GM12878 (cell line): ENCODE measurements around the gene TGFB1I1. TPM values are rescaled to one million over a fixed set of nuclear protein-coding genes. Genes with fewer than 3 reads are reported as not detected.

Source experiments
- ATAC-seq: fragments of 200-7000 bp; cut with Tn5 transposase; 3 replicates; pipeline ENCODE4 v1.9.1; 2020; ENCODE audit warnings: mild to moderate bottlenecking, moderate library complexity
- BruUV-seq: library from RNA; stranded (reverse); fragments of 400-500 nt; replicated peaks from 2 replicates; lab custom pipeline; 2021; lab: Mats Ljungman, UMichigan
- CTCF ChIA-PET: fragments of 300-600 bp; sonication (Branson Sonifier 250); formaldehyde crosslinking; extraction: SDS; loops from one replicate; lab custom pipeline; 2021; ENCODE audit warnings: inconsistent platforms; lab: Yijun Ruan, JAX
- POLR2A ChIA-PET: fragments of 350-600 bp; formaldehyde crosslinking; extraction: SDS; loops from one replicate; lab custom pipeline; 2021; ENCODE audit warnings: inconsistent platforms; lab: Charles Lee
- RAD21 ChIA-PET: fragments of 300-600 bp; sonication (Branson Sonifier 250); formaldehyde crosslinking; loops from one replicate; lab custom pipeline; 2023; ENCODE audit warnings: antibody characterized with exemption; ENCODE audit not compliant: unreplicated experiment; lab: Charles Lee
- SMC1A ChIA-PET: fragments of 300-600 bp; sonication (Branson Sonifier 250); formaldehyde crosslinking; loops from one replicate; lab custom pipeline; 2023; ENCODE audit not compliant: unreplicated experiment, uncharacterized antibody; lab: Charles Lee
- DNase-seq: peaks from one replicate; pipeline ENCODE4 v3.0.0-alpha.2; 2011; ENCODE audit warnings: low read depth, low spot score
- FAIRE-seq: peaks from 3 replicates; lab custom pipeline; 2011; peaks lifted over from hg19 to GRCh38; lab: Jason Lieb, UNC
- H2AFZ ChIP-seq: 2 replicates; pipeline ENCODE4 v1.6.0; 2011; ENCODE audit warnings: low read depth, low read length, control low read depth; ENCODE audit not compliant: control insufficient read depth
- H3K27ac ChIP-seq: 2 replicates; pipeline ENCODE4 v1.5.1; 2011; ENCODE audit warnings: control low read depth; ENCODE audit not compliant: control insufficient read depth, insufficient read depth
- H3K27me3 ChIP-seq, 2 experiments: replicated peaks in 1 of 2; 2 replicates each; pipeline versions ENCODE4 v1.6.0 to v1.6.1; 2011; ENCODE audit warnings: low read length in 1 of 2; ENCODE audit not compliant: control insufficient read depth in 2 of 2, insufficient read depth in 2 of 2
- H3K36me3 ChIP-seq, 2 experiments: 2 replicates each; pipeline ENCODE4 v1.5.1; 2011; ENCODE audit warnings: low read length in 1 of 2; ENCODE audit not compliant: control insufficient read depth in 2 of 2, insufficient read depth in 2 of 2
- H3K4me1 ChIP-seq: 2 replicates; pipeline ENCODE4 v1.6.1; 2011; ENCODE audit warnings: mild to moderate bottlenecking, low read length, moderate library complexity, mixed read lengths; ENCODE audit not compliant: control insufficient read depth, insufficient read depth
- H3K4me2 ChIP-seq: 2 replicates; pipeline ENCODE4 v1.6.0; 2011; ENCODE audit warnings: control low read depth; ENCODE audit not compliant: control insufficient read depth, insufficient read depth
- H3K4me3 ChIP-seq: fragments of 200-600 bp; sonication (generic); 2 replicates; pipeline ENCODE4 v1.5.1; 2016
- H3K79me2 ChIP-seq: 2 replicates; pipeline ENCODE4 v1.6.0; 2011; ENCODE audit warnings: low read length; ENCODE audit not compliant: control insufficient read depth, insufficient read depth
- H3K9ac ChIP-seq: 2 replicates; pipeline ENCODE4 v1.8.0; 2011; ENCODE audit warnings: low read length, control low read depth, mixed read lengths; ENCODE audit not compliant: control insufficient read depth, insufficient read depth
- H3K9me3 ChIP-seq: replicated peaks from 3 replicates; pipeline ENCODE4 v1.5.1; 2011; ENCODE audit warnings: mild to moderate bottlenecking, low read length; ENCODE audit not compliant: control insufficient read depth, insufficient read depth
- H4K20me1 ChIP-seq: 2 replicates; pipeline ENCODE4 v1.6.0; 2011; ENCODE audit not compliant: control insufficient read depth, insufficient read depth
- POLR2A ChIP-seq: IDR thresholded peaks from 2 replicates; pipeline ENCODE4 v1.6.1; 2011; ENCODE audit warnings: low read depth, mild to moderate bottlenecking, low read length
- ZBTB33 ChIP-seq: fragments of 450-650 bp; IDR thresholded peaks from 2 replicates; pipeline ENCODE4 v1.6.1; 2017; ENCODE audit warnings: mild to moderate bottlenecking
- WGBS: methylation state at CpG from one replicate; pipeline ENCODE4 v1.1.6; 2016; ENCODE audit warnings: low lambda C conversion rate; ENCODE audit not compliant: insufficient replicate concordance, insufficient coverage; ENCODE audit errors: missing lambda C conversion rate; 5-methylcytosine and 5-hydroxymethylcytosine counted together
- in situ Hi-C: fragments of 300-500 bp; cut with MboI; formaldehyde crosslinking; loops from 9 replicates; pipeline ENCODE4 v1.14.3; 2018; ENCODE audit warnings: mixed read lengths
- intact Hi-C: fragments of 100-400 bp; cut with micrococcal nuclease; formaldehyde crosslinking; loops from one replicate; pipeline ENCODE4 v1.14.2; 2022; ENCODE audit not compliant: unreplicated experiment
- polyA plus RNA-seq, 11 experiments: library from polyadenylated mRNA; depleted of rRNA in 4 of 11; unstranded in 6 of 11; stranded (reverse) in 5 of 11; fragments of >200 nt; fragmentation: Nextera tagmentation in 4 of 11; fragmentation: Illumina TruSeq in 1 of 11; extraction: Ambion mirVana in 4 of 11; extraction: Trizol in 1 of 11; gene quantifications; 1 replicate in 1 of 11; 2 replicates in 10 of 11; pipeline versions ENCODE4 v1.2.1 to v1.2.3, GENCODE V29; 2011 to 2016; ENCODE audit warnings: inconsistent platforms in 2 of 11, missing spikeins in 2 of 11, low read depth in 1 of 11
- total RNA-seq, 4 experiments: library from RNA; depleted of rRNA in 3 of 4; stranded (reverse); fragments of >200 nt in 3 of 4; fragmentation: Illumina TruSeq in 1 of 4; extraction: Trizol in 1 of 4; gene quantifications; 2 replicates each; pipeline versions ENCODE4 v1.2.1 to v1.2.3, GENCODE V29; 2013 to 2021

Gene TGFB1I1
- total and polyA plus RNA-seq, 10 of the 15 experiments (the other 5 are each of a cell fraction or from before 2014, with no cell fraction given) = 0.13 to 2.3 (median 0.41) TPM; not detected in 2

- no peak overlapping the region for H3K4me2 ChIP-seq
- CTCF ChIA-PET = interaction anchor here (1.4 kb wide), 1 partner anchor 29 kb away, joined by 4 read pairs; no protein-coding TSS in a partner anchor
- H3K27me3 ChIP-seq = no peaks in the 10 kb centered on the region
- POLR2A ChIA-PET = no interaction called here
- TF ChIP-seq ZBTB33 (no peak), POLR2A (peak; percentile 39; the same call in 1 of the 2 replicates)
- H3K4me3 ChIP-seq = no peak overlapping the region
- 0 out of 2 replicates have a peak, but pooled peaks cover 3% of the 10 kb centered on the region for H3K4me1 ChIP-seq
- intact Hi-C loops (no loop called here), in situ Hi-C loops (no loop called here)
- no peak for DNase-seq
- no peak for FAIRE-seq
- no peak overlapping the region for H2AFZ ChIP-seq
- SMC1A ChIA-PET = no interaction called here
- H3K36me3 ChIP-seq = no peaks in the 10 kb centered on the region; a peak in 4 of 4 replicates
- no peak overlapping the region for H3K27ac ChIP-seq
- no peak overlapping the region for H3K9ac ChIP-seq
- BruUV-seq = TSS peak; percentile 36
- RAD21 ChIA-PET = no interaction called here
- no peaks in the 10 kb centered on the region for H4K20me1 ChIP-seq
- no peaks in the 10 kb centered on the region for H3K79me2 ChIP-seq
- H3K9me3 ChIP-seq = no peaks in the 10 kb centered on the region
- no peak for ATAC-seq
- 84% methylated on average over 22 of the region's 22 CpGs for WGBS
Measured at GRCh38 chr16:31489616-31490584, 17.9 kb downstream of the TGFB1I1 start.
